ENCODE data around the gene BRCA1.

BRCA1 gene

GRCh38 chr17:43042025-43042628 is 83.0 kb downstream of the BRCA1 start:
- H3K27ac ChIP-seq, result no peak overlapping the region
- no peak for TF ChIP-seq ZFX (IDR thresholded peaks at IDR 0.05)
- TF ChIP-seq CTCF (conservative IDR thresholded peaks at IDR 0.05), result no peak

GRCh38 chr17:43040655-43041054 is 84.5 kb downstream of the BRCA1 start:
- H3K27ac ChIP-seq, result no peak overlapping the region
- TF ChIP-seq ZFX (IDR thresholded peaks at IDR 0.05) (no peak), CTCF (conservative IDR thresholded peaks at IDR 0.05) (no peak)

GRCh38 chr17:43039646-43040045 is 85.5 kb downstream of the BRCA1 start:
- no peak for TF ChIP-seq ZFX (IDR thresholded peaks at IDR 0.05)
- TF ChIP-seq CTCF (conservative IDR thresholded peaks at IDR 0.05), result no peak
- H3K27ac ChIP-seq, result no peak overlapping the region

- H3K27ac ChIP-seq, result no peak overlapping the region
- TF ChIP-seq ZFX (IDR thresholded peaks at IDR 0.05) (no peak), CTCF (conservative IDR thresholded peaks at IDR 0.05) (no peak)
These were observed 90.3 kb downstream of the BRCA1 start for GRCh38 chr17:43034894-43035293.

- no peak overlapping the region for H3K27ac ChIP-seq
- no peak for TF ChIP-seq CTCF (conservative IDR thresholded peaks at IDR 0.05)
- TF ChIP-seq ZFX (IDR thresholded peaks at IDR 0.05), result no peak
These were observed 90.9 kb downstream of the BRCA1 start for GRCh38 chr17:43033948-43034881.

GRCh38 chr17:43031666-43032065 is 93.5 kb downstream of the BRCA1 start:
- no peak for TF ChIP-seq CTCF (conservative IDR thresholded peaks at IDR 0.05)
- TF ChIP-seq ZFX (IDR thresholded peaks at IDR 0.05), result no peak
- no peak overlapping the region for H3K27ac ChIP-seq

- TF ChIP-seq ZFX (IDR thresholded peaks at IDR 0.05) (no peak), CTCF (conservative IDR thresholded peaks at IDR 0.05) (no peak)
- H3K27ac ChIP-seq, result no peak overlapping the region
These were observed 94.9 kb downstream of the BRCA1 start for GRCh38 chr17:43030137-43030767.
